HCT116 (cell line): ENCODE results near the gene GFM2. TPM values are rescaled to one million over a fixed set of nuclear protein-coding genes. Genes with fewer than 3 reads are reported as not detected.

Experiments used
- ATAC-seq: fragments of 200-7000 bp; cut with Tn5 transposase; 2 replicates; pipeline ENCODE4 v1.9.1; 2020; ENCODE audit warnings: mild to moderate bottlenecking, moderate library complexity
- BruUV-seq: library from RNA; stranded (reverse); fragments of 400-500 nt; replicated peaks from 2 replicates; lab custom pipeline; 2021; lab: Mats Ljungman, UMichigan
- CTCF ChIA-PET: fragments of 300-600 bp; sonication (Branson Sonifier 250); formaldehyde crosslinking; loops from one replicate; lab custom pipeline; 2021; ENCODE audit warnings: antibody characterized with exemption; lab: Charles Lee
- POLR2A ChIA-PET: fragments of 300-600, 350-600 bp; sonication (Branson Sonifier 250); formaldehyde crosslinking; loops from one replicate; lab custom pipeline; 2021; ENCODE audit warnings: antibody characterized with exemption; lab: Charles Lee
- RAD21 ChIA-PET, 2 experiments: fragments of 300-600 bp; sonication (Branson Sonifier 250); formaldehyde crosslinking; loops; one replicate each; lab custom pipeline; 2023; ENCODE audit warnings: low total read pairs in 2 of 2; ENCODE audit not compliant: uncharacterized antibody in 2 of 2, unreplicated experiment in 2 of 2, low non-redundant PET in 1 of 2; lab: Charles Lee
- DNase-seq: peaks from one replicate; pipeline ENCODE4 v3.0.0-alpha.2; 2010; ENCODE audit warnings: low read depth, low spot score
- H2AFZ ChIP-seq: fragments of 200-600 bp; shearing (Covaris generic), sonication (generic); 2 replicates; pipeline ENCODE4 v1.6.1; 2017; ENCODE audit warnings: low read depth, mixed run types, mixed read lengths, antibody characterized with exemption, low read length; ENCODE audit not compliant: poor library complexity, severe bottlenecking
- H3K27ac ChIP-seq: 2 replicates; pipeline ENCODE4 v1.5.1; 2012; ENCODE audit warnings: low read depth, low read length
- H3K27me3 ChIP-seq: fragments of 200-600 bp; sonication (generic); 2 replicates; pipeline ENCODE4 v1.6.1; 2016; ENCODE audit warnings: mixed run types, low read length, mixed read lengths; ENCODE audit not compliant: insufficient read depth
- H3K36me3 ChIP-seq, 2 experiments: fragments of 200-500 bp in 1 of 2; fragments of 200-600 bp in 1 of 2; sonication (Bioruptor generic) in 1 of 2; sonication (generic) in 1 of 2; 2 replicates each; pipeline versions ENCODE4 v1.5.1 to v1.6.1; 2014 to 2016; ENCODE audit warnings: low read length in 2 of 2, inconsistent platforms in 1 of 2, mixed read lengths in 1 of 2, mixed run types in 1 of 2; ENCODE audit not compliant: insufficient read depth in 2 of 2, control insufficient read depth in 1 of 2
- H3K4me1 ChIP-seq, 2 experiments: fragments of 200-600 bp in 1 of 2; sonication (generic) in 1 of 2; 2 replicates each; pipeline versions ENCODE4 v1.5.1 to v1.6.1; 2012 to 2017; ENCODE audit warnings: low read length in 2 of 2, inconsistent platforms in 1 of 2, mild to moderate bottlenecking in 1 of 2, mixed read lengths in 1 of 2, mixed run types in 1 of 2, moderate library complexity in 1 of 2; ENCODE audit not compliant: insufficient read depth in 2 of 2, control insufficient read depth in 1 of 2
- H3K4me2 ChIP-seq: fragments of 200-600 bp; sonication (generic); 2 replicates; pipeline ENCODE4 v1.6.1; 2017; ENCODE audit warnings: mixed run types, low read length, mixed read lengths
- H3K4me3 ChIP-seq, 2 experiments: fragments of 200-600 bp in 1 of 2; sonication (generic) in 1 of 2; replicated peaks in 1 of 2; 2 replicates each; pipeline ENCODE4 v1.5.1; 2011 to 2016; ENCODE audit warnings: low read length in 2 of 2, control low read depth in 1 of 2, low read depth in 1 of 2, mild to moderate bottlenecking in 1 of 2, mixed read lengths in 1 of 2, mixed run types in 1 of 2
- H3K79me2 ChIP-seq: fragments of 200-600 bp; sonication (generic); 2 replicates; pipeline ENCODE4 v1.6.1; 2017; ENCODE audit warnings: mild to moderate bottlenecking, mixed run types, low read length, moderate library complexity, mixed read lengths; ENCODE audit not compliant: insufficient read depth
- H3K9ac ChIP-seq: fragments of 200-600 bp; sonication (generic); 2 replicates; pipeline ENCODE4 v1.6.1; 2016; ENCODE audit warnings: low read length, mixed read lengths
- H3K9me2 ChIP-seq: fragments of 200-600 bp; sonication (generic), shearing (Covaris generic); 2 replicates; pipeline ENCODE4 v1.6.1; 2017; ENCODE audit warnings: mixed run types, mild to moderate bottlenecking, moderate library complexity; ENCODE audit not compliant: insufficient read depth
- H3K9me3 ChIP-seq, 2 experiments: fragments of 200-500 bp in 1 of 2; fragments of 200-600 bp in 1 of 2; sonication (Bioruptor generic) in 1 of 2; sonication (generic) in 1 of 2; 2 replicates each; pipeline ENCODE4 v1.6.1; 2014 to 2017; ENCODE audit warnings: low read length in 2 of 2, mixed read lengths in 2 of 2, inconsistent platforms in 1 of 2, low read depth in 1 of 2, mild to moderate bottlenecking in 1 of 2, mixed run types in 1 of 2, moderate library complexity in 1 of 2; ENCODE audit not compliant: control insufficient read depth in 1 of 2, insufficient read depth in 1 of 2
- H4K20me1 ChIP-seq: fragments of 200-600 bp; sonication (generic), shearing (Covaris generic); 2 replicates; pipeline ENCODE4 v1.6.1; 2017; ENCODE audit warnings: mixed run types, mild to moderate bottlenecking, moderate library complexity; ENCODE audit not compliant: insufficient read depth
- CEBPB ChIP-seq: IDR thresholded peaks from 2 replicates; pipeline ENCODE4 v1.6.1; 2012; ENCODE audit warnings: low read depth
- EGR1 ChIP-seq: IDR thresholded peaks from 2 replicates; pipeline ENCODE4 v1.6.1; 2012; ENCODE audit warnings: low read depth
- ELF1 ChIP-seq: IDR thresholded peaks from 2 replicates; pipeline ENCODE4 v1.6.1; 2012; ENCODE audit warnings: low read depth, borderline replicate concordance
- FOSL1 ChIP-seq: IDR thresholded peaks from 2 replicates; pipeline ENCODE4 v1.6.1; 2012; ENCODE audit warnings: low read depth
- JUND ChIP-seq: IDR thresholded peaks from 2 replicates; pipeline ENCODE4 v1.6.1; 2012
- POLR2A ChIP-seq: IDR thresholded peaks from 2 replicates; pipeline ENCODE4 v1.7.0; 2011; ENCODE audit warnings: borderline replicate concordance; ENCODE audit not compliant: insufficient read depth, insufficient read length; ENCODE audit errors: extremely low read depth
- POLR2AphosphoS5 ChIP-seq: IDR thresholded peaks from 2 replicates; pipeline ENCODE4 v1.6.1; 2011; ENCODE audit warnings: mild to moderate bottlenecking, low read depth, low read length, moderate library complexity
- RAD21 ChIP-seq: IDR thresholded peaks from 2 replicates; pipeline ENCODE4 v1.6.1; 2012; ENCODE audit warnings: low read depth, mild to moderate bottlenecking
- SIN3A ChIP-seq: IDR thresholded peaks from 2 replicates; pipeline ENCODE4 v1.6.1; 2012; ENCODE audit warnings: low read depth
- SP1 ChIP-seq: IDR thresholded peaks from 2 replicates; pipeline ENCODE4 v1.6.1; 2012; ENCODE audit warnings: low read depth
- SRF ChIP-seq: IDR thresholded peaks from 2 replicates; pipeline ENCODE4 v1.6.1; 2012; ENCODE audit warnings: low read depth
- TCF7L2 ChIP-seq: IDR thresholded peaks from 2 replicates; pipeline ENCODE4 v1.7.0; 2011; ENCODE audit warnings: borderline replicate concordance, inconsistent platforms; ENCODE audit not compliant: insufficient read depth, insufficient read length; ENCODE audit errors: extremely low read depth
- YY1 ChIP-seq: IDR thresholded peaks from 2 replicates; pipeline ENCODE4 v1.6.1; 2011; ENCODE audit warnings: low read length, low read depth, moderate library complexity, mild to moderate bottlenecking; ENCODE audit not compliant: insufficient replicate concordance; ENCODE audit errors: extremely low read depth
- intact Hi-C: fragments of 100-400 bp; cut with micrococcal nuclease; formaldehyde crosslinking; loops from 2 replicates; pipeline ENCODE4 v1.10.0; 2022
- total RNA-seq: library from RNA; stranded (reverse); gene quantifications from one replicate; pipeline ENCODE4 v1.2.1, GENCODE V29; 2021; ENCODE audit not compliant: unreplicated experiment

Gene GFM2
- total RNA-seq, 1 experiment from 2014 or later, result 25.0 TPM

DNA sequence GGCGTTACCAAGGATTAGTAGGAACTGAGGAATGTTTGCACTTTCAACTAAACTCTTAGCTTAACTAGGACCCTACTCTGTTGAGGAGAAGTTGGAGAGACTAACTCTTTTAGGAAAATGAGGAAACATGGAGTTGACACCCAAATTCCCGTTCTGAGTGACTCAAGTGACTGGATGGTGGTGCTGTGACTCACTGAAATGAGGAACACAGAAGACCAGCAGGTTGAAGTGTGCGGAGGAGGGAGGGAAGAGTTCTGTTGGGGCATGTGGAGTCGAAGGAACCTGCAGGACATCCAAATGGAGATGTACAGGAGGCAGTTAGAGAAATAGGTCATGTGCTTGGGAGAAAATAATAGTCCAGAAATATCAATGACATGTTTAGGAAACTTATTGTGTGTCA is 73.7 kb downstream of the GFM2 start (continued):
- no peak for TF ChIP-seq TCF7L2

DNA sequence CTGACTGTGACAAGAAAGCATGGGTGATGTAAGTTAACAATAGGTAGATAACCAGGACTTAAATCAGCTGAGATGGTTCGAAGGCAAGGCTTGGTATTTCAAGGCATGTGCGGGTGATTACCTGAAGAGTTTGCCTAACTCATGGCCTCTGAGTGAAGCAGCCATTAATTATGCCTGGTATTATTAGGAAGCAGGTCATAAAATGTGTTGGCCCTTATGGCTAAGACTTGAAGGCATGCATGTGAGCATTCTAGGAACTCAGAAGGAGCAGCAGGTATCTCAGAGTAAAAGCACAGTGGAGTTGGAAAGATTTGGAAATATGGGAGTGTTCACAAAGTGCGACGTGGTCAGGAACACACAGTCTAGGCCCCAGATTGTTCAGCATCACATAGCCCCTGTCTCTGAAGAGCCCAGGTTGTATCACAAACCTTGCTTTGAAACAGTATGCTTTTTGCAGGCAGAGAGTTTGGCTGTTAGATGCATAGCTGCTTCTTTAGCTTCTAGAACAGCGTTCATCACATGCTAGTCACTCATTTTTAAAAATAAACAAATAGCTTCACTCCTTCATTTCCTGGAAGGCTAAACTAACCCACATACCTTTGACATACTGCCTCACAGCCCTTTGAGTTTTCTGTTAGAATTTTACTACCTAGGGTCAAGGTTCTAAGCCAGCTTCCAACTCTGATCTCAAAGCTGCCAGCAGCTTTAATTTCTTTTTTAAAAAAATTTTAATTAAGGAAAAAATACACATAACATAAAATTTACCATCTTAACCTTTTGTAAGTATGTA is 79.8 kb downstream of the GFM2 start:
- ChIA-PET POLR2A (no interaction called here), RAD21 (no interaction called here), CTCF (no interaction called here)
- Histone ChIP-seq H3K9ac (no peak overlapping the region), H3K9me3 (no peaks in the 10 kb centered on the region), H3K9me2 (no peaks in the 10 kb centered on the region), H2AFZ (no peak overlapping the region), H3K79me2 (peaks cover 24% of the 10 kb centered on the region), H4K20me1 (no peaks in the 10 kb centered on the region), H3K27me3 (no peaks in the 10 kb centered on the region), H3K4me2 (no peak overlapping the region), H3K27ac (no peak overlapping the region), H3K36me3 (peaks cover 9 to 12% of the 10 kb centered on the region in 2 experiments; a peak in 3 of 4 replicates), H3K4me3 (no peak overlapping the region), H3K4me1 (peaks cover 0 to 15% of the 10 kb centered on the region in 2 experiments; a peak in 2 of 4 replicates)
- ATAC-seq (no peak), DNase-seq (no peak)
- intact Hi-C loops, result no loop called here
- TF ChIP-seq SRF, result no peak
- TF ChIP-seq SP1, result no peak
- no peak for TF ChIP-seq POLR2A
- TF ChIP-seq ELF1, result no peak
- TF ChIP-seq SIN3A, result no peak
- no peak for TF ChIP-seq JUND
- no TSS peak for BruUV-seq

DNA sequence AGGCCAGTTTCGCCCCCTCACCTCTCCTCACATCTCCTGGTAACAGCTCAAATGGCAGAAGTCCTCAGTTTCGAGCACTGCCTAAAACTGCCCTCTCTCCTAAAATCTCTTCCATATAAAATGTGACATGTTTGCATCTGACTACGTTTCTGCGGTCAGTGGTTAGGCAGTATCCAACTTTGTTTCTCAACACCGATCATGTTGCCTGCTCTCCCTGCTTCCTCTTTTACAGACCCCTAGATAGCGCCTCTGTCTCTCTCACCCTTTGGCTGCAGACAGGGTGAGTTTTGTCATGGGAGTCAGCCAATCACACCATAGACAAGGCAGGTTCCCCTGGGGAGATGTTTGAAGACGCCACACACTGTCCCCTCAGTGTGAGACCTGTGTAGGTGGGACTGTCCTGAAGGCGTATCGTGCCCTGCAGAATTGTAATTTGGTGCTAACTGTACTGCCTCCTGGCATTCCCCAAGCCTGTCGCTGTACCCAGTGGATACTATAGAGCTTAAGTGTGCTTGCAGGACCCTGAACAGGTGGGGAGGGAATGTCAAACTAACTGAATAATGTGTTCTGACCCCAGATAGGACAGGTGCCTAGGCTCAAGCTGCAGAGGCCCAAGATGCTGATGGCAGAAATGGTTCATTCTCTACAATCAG is 80.8 kb downstream of the GFM2 start:
- peaks cover 8 to 9% of the 10 kb centered on the region in 2 experiments; a peak in 2 of 4 replicates for H3K36me3 ChIP-seq
- no peak for DNase-seq
- H3K9me2 ChIP-seq, result no peaks in the 10 kb centered on the region
- H3K9ac ChIP-seq, result peak overlapping the region; percentile 88
- no peak overlapping the region for H2AFZ ChIP-seq
- peaks cover 0 to 15% of the 10 kb centered on the region in 2 experiments; a peak in 2 of 4 replicates for H3K4me1 ChIP-seq
- TF ChIP-seq JUND, result no peak
- no peak for TF ChIP-seq CEBPB
- TF ChIP-seq EGR1, result no peak
- no peak for TF ChIP-seq YY1
- no peak for TF ChIP-seq POLR2AphosphoS5
- no peak for TF ChIP-seq SRF
- TF ChIP-seq RAD21, result no peak
- no peak for TF ChIP-seq FOSL1
- peak overlapping the region; percentile 77 to 95 for H3K4me3 ChIP-seq
- no peaks in the 10 kb centered on the region for H3K9me3 ChIP-seq
- ChIA-PET RAD21 (no interaction called here), POLR2A (no interaction called here), CTCF (no interaction called here)
- no peak for ATAC-seq
- intact Hi-C loops, result no loop called here
- H4K20me1 ChIP-seq, result no peaks in the 10 kb centered on the region
- H3K4me2 ChIP-seq, result peak overlapping the region; percentile 92
- TSS peak; percentile 49 for BruUV-seq
- H3K79me2 ChIP-seq, result peaks cover 24% of the 10 kb centered on the region
- H3K27ac ChIP-seq, result no peak overlapping the region
- no peaks in the 10 kb centered on the region for H3K27me3 ChIP-seq
